Esophagus mucosa (tissue), 1 donor: ENCODE results near the gene SCAMP3. TPM values are rescaled to one million over a fixed set of nuclear protein-coding genes. Genes with fewer than 3 reads are reported as not detected.

Source experiments
- ATAC-seq: fragments of 200-7000 bp; cut with Tn5 transposase; one replicate; pipeline ENCODE4 v1.9.1; 2020
- total RNA-seq: library from RNA; stranded (reverse); gene quantifications from one replicate; pipeline ENCODE4 v1.2.4, GENCODE V29; 2023
- donor health status: DM: yes; HTN: yes; CAD: no.

SCAMP3 gene
- total RNA-seq, 1 donor from 2014 or later: 43.3 TPM

DNA sequence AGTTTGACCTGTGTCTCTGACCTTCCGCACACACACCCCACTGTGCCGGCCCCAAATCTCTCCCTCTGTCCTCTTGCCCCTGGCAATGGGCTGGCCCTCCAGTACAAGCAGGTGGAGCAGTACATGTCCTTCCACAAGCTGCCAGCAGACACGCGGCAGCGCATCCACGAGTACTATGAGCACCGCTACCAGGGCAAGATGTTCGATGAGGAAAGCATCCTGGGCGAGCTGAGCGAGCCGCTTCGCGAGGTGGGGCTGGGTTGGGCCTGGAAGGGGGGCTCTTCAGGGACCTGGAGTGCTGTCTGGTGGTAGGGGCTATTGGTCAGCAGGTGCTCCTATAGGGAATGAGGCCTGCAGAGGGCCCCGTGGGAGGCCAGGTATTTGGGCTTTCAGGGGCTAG lies 22.9 kb upstream of the SCAMP3 start:
- no peak for ATAC-seq

DNA sequence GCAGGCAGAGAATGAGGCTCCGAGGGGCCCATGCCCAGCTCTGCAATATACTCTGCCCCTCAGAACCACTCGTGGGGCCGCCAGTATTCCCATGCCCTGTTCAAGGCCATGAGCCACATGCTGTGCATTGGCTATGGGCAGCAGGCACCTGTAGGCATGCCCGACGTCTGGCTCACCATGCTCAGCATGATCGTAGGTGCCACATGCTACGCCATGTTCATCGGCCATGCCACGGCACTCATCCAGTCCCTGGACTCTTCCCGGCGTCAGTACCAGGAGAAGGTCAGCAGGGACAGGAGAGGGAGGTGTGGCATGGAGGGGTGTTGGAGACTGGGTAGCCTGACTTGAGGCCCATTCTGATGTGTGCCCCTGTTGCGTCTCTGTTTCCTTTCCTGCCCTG lies 22.3 kb upstream of the SCAMP3 start:
- ATAC-seq: no peak

DNA sequence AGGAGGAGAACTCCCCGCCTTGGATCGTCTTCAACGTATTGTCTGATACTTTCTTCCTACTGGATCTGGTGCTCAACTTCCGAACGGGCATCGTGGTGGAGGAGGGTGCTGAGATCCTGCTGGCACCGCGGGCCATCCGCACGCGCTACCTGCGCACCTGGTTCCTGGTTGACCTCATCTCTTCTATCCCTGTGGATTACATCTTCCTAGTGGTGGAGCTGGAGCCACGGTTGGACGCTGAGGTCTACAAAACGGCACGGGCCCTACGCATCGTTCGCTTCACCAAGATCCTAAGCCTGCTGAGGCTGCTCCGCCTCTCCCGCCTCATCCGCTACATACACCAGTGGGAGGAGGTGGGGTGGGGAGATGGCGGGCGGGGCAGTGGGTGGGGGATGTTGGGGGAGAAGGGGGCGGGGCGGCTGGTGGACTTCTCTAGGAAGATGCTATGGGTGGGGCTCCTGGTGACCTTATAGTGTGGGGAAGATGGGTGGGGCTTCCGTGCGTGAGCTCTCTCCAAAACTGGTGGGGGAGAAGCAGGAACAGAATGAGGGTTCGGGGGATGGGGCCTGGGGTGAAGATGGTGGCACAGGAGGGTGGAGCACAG lies 20.4 kb upstream of the SCAMP3 start:
- ATAC-seq: no peak

DNA sequence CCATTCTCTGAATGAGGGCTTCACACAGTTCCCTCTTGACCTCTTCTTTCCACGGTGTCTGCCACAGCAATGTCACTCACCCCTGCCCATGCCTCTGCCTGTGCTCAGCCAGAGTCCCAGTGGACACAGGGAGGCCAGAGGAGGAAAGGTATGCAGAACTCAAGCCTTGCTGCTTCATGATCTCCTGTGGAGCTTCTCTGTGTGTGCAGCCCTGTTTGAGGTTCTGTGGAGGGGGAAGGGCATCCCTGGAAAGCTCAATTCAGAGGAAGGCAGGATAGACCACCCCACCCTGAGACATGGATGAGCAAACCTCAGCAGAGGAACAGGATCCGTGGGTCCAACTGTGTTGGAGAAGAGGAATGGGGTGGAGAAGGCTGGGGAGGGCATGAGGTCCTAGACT lies 17.1 kb upstream of the SCAMP3 start:
- ATAC-seq: no peak

DNA sequence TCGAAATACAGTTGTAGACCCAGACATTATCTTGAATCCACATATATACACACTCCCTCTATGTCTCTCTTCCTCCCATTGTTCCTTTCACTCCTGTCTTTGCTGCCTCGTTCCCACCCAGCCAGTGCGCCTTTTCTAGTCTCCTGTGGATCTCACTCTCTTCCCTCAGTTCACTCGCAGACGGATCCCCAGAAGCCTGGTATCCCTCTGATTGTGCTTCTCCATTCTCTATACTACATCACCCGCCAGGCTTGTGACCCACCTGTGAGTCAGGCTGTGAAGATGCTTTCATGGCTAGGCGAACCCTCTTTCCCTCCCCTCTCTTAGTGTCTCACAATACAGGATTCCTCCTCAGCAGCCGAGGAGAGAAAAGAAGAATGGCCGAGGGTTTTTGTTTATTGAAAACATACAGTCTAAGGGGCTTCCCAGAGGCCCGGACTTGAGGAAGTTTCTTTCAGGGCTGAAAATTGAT lies 16.6 kb upstream of the SCAMP3 start:
- ATAC-seq: no peak

DNA sequence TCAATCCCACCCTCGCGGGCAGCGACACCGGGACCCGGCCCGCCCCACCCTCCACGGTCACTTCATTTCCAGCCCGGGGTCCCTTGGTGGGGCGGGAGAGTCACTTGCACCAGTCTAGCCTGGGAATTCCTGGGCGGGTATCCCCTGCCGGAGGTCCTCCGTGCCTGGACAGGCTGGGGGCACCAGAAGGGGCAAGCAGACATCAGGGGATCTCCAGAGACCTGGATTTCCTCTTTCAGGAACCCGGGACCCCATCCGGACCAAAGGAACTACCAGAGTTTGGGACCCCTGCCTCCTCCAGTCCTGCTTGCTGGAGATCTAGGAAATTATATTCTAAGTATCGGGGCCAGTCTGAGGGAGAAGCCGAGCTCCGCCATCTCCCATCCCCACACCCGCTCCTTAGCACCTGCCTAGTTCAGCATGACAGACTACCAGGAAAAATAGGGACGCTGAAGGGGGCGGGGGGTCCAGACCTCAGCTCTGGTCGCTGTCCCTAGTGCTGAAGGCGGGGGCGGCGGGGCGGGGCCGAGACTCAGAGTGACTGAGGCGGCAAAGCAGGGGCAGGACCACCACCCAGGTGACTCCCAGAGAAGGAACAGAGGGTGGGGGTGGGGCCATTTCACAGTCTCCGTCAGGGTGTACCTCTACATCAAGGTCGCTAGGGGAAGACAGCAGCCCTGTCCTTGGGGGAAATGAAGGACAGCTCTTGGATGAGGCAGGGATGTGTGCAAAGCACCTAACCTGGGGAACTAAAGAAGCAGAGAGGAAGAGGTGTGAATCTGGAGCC lies 15.9 kb upstream of the SCAMP3 start:
- ATAC-seq: peak; percentile 53

DNA sequence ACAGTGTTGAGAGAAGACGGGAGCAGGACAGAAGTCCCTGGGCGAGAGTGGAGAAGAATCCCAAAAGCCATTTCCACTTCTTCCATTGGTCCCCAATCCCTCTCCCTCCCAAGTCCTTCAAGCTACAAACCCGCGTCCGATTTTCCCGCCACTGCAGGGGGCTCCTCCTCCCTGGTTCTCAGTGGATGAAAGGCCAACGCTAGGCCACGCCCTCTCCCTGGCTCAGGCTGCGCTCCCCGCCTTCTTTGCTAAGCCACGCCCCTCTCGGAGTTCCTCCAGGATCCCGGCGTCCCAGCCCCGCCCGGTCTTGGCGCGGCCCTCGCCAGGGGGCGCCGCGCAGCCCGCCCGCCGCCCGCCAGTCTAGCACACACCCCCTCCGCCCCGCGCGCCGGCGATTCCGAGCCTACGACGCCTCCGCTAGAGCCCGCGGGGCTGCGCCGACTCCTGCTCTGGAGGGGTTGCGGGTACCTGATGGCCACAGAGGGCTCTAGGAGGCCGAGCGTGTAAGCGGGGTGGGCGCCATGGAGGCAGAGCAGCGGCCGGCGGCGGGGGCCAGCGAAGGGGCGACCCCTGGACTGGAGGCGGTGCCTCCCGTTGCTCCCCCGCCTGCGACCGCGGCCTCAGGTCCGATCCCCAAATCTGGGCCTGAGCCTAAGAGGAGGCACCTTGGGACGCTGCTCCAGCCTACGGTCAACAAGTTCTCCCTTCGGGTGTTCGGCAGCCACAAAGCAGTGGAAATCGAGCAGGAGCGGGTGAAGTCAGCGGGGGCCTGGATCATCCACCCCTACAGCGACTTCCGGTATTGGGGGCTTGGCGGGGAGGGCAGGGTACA lies 15.1 kb upstream of the SCAMP3 start, which contains the start of gene HCN3:
TSS of gene HCN3 (plus strand) at position 394 of the 832 bp plus-strand sequence. CDS start at position 522, 128 bp downstream.
- peak; percentile 89 for ATAC-seq

DNA sequence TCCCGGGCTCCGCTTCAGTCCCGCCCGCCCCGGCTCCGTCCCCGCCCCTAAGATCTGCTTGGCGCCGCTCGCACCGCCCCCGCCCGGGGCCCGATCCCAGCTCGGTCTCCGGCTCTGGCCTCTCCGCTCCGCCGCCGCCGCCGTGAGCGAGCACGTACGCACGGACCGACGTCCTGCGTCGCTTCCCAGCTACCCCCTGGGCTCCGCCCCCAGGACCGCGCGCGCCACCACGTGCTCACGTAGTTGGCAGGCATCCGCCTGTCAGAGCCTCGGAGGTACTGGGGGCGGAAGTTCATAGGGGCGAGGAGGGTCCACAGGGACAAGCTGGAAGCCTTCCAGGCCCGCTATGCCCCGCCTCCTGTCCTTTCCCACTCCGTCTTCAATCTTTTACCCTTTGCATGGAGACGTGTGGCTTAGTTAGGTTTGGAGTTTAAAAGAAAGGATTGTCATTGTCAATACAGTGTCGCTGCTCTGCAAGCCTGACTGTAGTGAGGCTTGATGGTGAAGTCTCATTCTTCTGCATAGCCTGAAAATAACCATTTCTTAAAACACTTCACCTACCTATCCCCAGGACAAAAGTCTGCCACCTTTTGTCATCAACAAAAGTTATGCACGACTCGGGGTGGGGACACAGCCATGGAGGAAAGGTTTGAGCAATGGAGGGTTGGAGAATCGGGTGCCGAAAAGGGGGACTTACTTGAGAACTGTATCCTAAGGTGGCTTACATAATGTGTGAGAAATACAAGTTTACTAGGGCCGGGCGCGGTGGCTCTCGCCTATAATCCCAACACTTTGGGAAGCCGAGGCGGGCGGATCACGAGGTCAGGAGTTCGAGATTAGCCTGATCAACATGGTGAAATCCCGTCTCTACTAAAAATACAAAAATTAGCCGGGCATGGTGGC lies 11.4 kb upstream of the SCAMP3 start, which contains the start of gene CLK2:
TSS of gene CLK2 (minus strand) at position 162 of the 903 bp plus-strand sequence. CDS start 2,527 bp downstream, outside the sequence.
- ATAC-seq: peak; percentile 91

DNA sequence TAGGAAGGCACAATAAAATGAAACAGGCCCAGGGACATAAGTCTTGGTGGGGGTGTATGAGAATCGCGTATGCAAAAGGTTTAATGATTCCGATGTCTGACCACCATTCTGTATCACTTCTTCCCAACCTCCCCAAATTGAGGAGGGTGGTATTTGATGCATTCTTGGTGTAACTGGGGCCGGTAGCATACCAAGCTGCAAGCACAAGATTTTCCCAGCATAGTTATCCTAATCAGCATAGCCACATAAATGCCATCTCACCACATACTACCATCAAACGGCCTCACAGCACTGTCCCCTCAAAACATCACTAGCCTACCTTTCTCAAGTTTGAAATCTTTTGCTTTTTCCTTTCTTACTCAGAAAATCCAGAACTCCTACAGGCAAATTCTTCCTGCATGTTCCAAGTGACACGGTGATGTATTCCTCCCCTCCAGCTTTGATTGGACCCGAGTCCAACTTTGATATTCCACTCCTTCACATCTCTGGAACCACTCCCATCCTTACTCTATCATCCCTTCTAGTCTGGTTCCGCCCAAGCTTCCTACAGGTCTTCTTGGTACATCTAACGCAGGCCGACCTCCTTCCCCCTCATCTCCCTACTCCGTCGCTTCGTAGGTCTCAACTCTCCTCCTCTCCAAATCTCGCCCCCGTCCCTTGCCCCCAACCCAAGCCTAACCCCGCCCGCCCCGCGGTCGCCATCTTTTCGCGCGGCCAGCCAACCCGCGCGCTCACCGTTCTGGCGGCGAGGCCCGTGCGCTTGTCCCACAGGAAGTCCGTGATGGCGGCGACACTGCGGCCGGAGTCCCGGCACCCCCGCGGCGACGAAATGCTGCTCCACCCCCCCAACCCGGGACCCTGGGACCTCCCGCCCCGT lies 10.5 kb upstream of the SCAMP3 start:
- peak; percentile 9 for ATAC-seq

DNA sequence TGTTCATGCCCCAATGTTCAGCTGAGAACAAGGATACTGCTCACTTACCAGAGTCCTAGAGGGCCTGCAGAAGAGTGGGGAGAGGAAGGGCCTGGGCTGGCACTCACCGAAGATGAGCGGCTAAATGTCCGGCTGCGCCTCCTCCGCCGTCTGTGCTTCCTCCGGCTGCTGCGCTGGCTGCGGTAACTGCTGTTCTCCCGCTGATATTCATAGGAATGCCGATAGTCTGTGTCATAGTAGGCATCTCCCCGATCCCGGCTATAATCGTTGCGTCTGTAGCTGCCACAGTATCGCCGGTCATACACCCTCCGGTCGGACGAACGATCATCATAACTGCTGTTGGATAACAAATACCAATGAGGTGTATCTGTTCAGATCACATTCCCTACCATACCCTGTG lies 7.2 kb upstream of the SCAMP3 start:
- ATAC-seq: no peak

DNA sequence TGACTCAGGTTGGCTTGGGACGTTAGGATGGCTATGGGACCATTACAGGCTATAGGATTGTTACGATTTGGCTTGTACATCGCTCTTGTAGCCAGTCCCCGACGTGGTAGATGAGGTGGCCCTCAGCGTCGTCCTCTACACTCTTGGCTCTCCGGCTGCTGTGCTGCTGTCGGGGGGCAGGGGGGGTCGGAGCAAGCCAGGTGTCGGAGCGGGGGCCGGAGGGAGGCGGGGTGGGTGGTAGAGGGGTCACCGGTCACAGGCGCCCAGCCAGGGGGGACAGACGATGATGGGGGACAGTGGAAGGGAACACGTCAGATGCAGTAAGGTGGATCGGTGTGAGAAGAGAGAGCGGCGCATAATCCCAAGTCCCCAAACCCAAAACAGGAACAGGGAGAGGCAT lies 6.5 kb upstream of the SCAMP3 start:
- no peak for ATAC-seq

DNA sequence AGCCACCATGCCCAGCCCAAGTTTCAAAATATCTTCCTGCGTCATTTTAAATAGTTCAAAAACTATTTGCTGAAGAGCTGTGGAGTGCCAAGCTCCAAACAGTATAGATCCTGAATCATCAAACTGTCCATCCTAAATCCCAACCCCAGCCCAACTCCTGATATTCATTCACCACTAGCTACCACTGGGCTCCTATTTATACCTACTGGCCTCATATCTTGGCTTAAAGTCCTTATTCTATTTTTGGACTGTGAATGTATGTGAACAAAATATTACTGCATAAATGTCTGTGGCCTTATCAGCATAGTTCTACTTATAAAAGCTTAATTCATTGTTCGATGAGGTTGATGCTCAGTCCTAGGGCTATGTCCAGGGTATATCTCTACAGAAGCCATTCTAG lies 5.2 kb upstream of the SCAMP3 start:
- ATAC-seq: no peak

DNA sequence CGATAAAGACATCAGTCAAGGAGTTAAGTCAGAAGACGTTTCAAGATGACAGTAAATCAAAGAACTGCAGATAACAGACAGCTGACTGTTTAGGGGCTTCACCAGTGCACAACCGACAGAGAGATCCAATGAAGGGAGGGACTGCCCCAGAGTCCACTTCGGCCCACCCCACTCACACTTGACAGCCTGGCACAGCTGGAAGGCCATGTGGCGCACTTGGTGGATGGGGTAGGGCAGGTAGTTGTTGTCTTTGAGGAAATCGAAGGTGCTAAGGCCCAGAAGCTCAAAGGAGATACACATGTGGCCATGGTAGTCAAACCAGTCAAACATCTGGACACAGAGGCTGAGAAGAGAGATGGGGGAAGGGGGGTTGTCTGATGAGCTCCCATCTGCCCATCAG lies 4.4 kb upstream of the SCAMP3 start:
- no peak for ATAC-seq

DNA sequence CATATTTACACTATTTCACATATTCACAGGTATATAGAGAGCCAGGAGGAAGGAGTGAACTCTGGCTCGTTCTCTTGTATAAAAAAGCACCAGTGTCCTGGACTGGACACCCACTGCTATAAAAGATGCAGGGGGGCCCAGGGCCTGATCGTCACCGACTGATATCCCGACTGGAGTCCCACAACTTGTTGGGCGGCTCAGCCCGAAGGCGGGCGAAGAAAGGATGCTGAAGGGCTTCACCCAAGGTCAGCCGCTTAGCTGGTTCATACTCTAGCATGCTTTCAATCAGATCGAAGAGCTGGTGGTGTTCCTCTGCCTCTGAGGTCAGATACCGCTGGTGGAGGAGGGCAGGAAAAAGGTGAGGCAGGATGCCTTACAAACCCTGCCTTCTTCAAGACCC lies 907 bp upstream of the SCAMP3 start:
- ATAC-seq: no peak

DNA sequence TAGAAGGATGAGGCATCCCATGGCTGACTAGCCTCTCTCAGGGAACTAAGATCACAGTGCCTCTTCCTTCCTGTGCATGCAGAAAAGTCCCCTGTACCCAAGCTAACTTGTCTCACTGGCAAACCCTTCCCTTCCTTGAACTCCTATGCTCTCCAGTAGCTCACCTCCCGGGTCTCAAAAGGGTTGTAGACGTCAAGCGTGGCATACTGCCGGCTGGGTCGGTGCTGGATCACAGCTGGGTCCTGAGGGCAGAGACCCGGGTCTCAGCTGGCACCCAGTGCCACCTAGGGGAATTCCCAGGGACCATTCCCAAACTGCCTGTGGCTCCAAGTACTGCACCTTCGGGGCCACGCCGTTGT lies 688 bp downstream of the SCAMP3 start:
- no peak for ATAC-seq

DNA sequence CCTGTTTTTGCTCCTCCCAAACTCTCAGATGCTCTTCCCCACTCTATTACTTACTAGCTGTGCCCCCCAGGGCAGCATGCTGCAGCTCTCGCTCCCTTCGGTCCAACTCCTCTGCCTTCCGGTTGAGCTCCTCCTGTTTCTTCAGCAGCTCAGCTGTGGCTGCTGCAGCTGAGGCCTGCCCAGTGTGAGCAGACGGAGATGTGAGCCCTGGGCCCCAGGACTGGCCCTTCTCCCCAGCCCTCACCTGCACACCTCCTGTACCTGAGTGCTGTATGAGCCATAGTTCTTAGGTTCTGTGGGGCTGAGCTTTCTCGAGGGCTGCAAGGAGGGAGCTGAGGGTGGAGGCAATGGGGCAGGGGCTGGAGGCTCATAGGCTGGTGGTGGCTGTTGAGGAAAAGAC lies 1.9 kb downstream of the SCAMP3 start:
- no peak for ATAC-seq

DNA sequence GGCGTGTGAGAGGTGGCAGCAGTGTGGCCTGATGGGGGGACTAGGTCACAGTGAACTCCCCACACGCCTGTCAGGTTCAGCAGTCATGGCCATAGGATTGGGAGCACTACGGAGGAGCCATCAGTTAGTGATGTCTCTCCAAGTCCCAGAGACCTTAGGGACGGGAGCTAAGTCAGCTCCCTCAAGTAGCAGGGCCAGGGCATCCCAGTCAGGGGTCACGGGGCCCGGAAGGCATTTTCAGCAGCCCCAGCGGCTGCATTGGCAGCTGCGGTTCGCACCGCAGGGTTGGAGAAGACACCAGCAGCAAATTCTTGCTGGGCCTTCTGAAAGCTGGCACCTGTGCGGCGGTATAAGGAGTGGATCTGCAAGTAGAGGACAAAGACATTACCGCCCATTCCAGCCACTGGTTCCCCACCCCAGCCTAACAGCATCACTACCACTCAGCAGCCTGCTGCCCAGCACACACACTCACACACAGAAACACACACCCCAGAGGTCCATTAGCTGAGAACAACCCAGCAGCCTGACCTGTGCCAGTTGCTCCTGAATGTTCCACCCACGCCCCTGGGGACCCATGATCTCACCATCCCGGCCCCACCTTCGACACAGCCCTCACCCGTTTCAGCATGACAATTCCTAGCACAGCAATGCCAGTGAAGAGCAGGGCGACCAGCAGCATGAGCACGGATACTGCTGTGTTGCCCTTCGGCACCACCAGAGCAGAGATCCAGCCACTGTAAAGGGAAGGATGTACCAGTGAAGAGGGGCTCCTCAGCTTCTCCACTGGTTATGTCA lies 5.9 kb downstream of the SCAMP3 start:
- peak; percentile 52 for ATAC-seq

DNA sequence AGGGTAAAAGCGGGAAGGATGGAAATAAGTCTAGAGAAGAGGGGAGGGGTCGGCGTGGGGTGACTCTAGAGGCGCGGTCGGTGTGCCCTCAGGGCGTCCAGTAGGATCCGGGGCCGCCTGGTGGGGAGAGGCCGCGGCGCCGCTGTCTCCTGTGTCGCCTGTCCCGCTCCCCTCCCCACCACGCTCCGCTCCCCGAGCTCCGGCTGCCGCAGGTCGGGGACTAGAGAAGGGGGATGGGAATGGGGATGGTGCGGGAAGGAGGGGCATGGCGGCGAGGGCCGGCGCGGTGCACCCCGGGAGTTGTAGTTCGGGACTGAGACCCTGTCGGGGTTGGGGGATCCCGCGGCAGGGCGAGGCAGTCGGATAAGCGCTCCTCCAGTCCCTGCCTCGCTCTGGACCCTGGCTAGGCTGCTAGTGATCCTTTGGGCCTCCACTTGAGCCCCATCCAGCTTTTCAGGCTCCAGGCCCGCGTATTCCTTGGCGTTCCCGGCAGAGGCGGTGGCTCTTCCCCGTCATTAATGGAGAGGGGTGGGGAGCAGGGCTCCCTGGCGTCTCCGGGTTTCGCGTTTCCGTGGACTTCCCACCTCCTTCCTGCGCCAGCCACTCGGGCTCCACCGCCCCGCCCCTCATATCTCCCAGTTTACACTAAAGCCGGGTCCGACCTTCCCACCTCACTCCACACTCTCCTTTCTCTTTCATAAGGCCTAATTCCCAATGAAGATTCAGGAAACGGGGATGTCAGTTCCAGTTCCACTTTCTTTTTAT lies 6.7 kb downstream of the SCAMP3 start, which contains the start of gene ENTREP3:
TSS of gene ENTREP3 (minus strand) at position 241 of the 765 bp plus-strand sequence. CDS start 606 bp downstream, outside the sequence.
- ATAC-seq: peak; percentile 68

DNA sequence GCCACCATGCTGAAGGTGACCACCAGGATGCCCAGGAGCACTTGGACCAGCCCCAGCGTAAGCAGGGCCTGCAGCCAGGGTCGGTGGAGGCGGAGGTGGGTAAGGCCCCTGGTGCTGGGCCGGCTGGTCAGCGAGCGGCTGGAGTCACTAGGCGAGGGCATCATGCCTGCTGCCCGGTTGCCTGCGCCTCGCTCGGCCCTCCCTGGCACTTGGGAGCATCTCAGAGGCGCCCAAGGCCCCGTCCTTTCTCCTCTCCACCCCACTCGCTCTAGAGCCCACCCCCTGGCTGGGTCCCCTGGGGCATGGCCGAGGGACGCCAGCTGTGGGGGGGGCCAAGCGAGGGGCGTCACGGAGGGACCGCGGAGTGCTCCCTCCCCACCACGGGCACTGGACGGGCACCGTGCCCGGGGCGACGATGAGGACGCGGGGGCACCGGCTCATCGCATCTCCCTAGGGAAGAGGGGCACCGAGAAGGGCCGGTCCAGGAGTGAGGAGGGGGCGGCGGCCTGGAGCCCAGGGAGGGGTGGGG lies 7.4 kb downstream of the SCAMP3 start:
- peak; percentile 5 for ATAC-seq
